ENCODE data around the gene IGF2BP2.

DNA sequence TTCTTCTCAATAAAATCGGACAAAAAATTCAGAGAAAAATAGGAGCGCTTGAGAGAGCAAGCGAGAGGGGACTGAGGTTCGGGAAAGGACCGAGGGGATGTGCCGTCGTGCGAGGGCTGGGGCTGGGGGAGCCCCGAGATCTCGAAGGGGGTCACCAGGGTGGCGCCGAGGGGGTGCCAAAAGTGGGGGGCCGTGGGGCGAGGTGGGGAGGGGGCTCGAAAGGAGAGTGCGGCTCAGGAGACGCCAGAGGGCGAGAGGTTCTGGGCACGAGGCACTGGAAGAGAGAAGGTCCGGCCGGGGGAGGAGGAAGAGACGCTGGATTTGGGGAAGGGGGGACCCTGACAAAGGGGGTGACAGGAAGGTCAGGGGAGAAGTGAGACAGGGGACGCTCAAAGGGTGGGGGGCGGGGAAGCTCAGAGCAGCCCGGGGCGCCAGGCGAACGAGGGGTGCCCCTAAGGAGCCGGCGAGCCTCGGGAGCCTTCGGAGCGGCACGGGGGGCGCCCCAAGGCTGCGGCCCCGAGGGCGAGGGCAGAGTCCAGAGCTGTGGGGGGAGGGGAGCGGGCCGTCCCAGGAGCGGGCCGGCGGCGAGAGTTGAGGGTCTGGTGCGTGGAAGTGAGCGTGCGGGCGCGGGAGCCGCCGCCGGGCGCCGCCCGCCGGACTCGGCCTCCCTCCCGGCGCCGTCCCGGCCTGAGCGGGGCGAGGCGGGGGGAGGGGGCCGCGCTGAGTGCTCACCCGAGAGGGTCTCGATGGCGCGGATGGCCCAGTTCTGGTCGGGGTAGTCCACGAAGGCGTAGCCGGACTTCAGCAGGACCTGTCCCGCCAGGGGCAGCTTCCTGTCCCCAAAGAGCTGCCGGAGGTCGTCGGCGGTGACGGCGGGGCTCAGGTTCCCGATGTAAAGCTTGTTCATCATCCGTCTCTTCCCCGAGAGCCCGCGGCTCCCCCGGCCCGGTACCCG, 514 bp downstream of the IGF2BP2 start:
- TF ChIP-seq, protein P1, sequence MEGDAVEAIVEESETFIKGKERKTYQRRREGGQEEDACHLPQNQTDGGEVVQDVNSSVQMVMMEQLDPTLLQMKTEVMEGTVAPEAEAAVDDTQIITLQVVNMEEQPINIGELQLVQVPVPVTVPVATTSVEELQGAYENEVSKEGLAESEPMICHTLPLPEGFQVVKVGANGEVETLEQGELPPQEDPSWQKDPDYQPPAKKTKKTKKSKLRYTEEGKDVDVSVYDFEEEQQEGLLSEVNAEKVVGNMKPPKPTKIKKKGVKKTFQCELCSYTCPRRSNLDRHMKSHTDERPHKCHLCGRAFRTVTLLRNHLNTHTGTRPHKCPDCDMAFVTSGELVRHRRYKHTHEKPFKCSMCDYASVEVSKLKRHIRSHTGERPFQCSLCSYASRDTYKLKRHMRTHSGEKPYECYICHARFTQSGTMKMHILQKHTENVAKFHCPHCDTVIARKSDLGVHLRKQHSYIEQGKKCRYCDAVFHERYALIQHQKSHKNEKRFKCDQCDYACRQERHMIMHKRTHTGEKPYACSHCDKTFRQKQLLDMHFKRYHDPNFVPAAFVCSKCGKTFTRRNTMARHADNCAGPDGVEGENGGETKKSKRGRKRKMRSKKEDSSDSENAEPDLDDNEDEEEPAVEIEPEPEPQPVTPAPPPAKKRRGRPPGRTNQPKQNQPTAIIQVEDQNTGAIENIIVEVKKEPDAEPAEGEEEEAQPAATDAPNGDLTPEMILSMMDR (IDR thresholded peaks at IDR 0.05): no peak
- TF ChIP-seq POLR2AphosphoS5 (IDR thresholded peaks at IDR 0.05; ENCODE audit: insufficient read depth in 1 of 2, low read depth in 1 of 2) (peak in 1 of 2 donors; percentile 50), POLR2A (IDR thresholded peaks at IDR 0.05) (peak in 1 of 2 donors; percentile 16)
